HG03196 (cell line): Measurements from ENCODE around the gene VAV3.

ENCODE experiments used
- ATAC-seq: cut with Tn5 transposase; IDR thresholded peaks from one replicate; pipeline ENCODE4 v1.9.1; 2021; ENCODE audit not compliant: unreplicated experiment

The VAV3 gene

GRCh38 chr1:107691540-107691939 is 273.4 kb downstream of the VAV3 start:
- no peak for ATAC-seq

GRCh38 chr1:107690491-107690890 is 274.5 kb downstream of the VAV3 start:
- no peak for ATAC-seq

DNA sequence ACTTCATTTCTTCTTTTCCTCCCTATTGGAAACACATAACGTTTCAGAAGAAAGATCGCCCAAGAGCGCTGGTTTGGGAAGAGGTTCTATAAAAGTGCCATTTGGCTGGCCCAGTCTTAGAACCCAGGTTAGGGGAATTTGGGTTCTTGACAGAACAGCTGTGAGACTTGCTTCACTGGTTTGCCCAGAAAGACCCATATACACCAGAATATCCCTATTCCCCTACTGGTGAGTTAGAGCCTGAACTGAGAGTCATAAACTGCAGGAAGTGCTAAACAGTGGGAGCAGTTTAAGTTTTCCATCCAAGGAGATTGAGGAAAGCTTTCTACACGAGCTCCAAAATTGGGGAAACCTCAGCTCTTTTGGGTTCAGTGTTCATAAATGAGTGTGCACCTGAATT is 275.2 kb downstream of the VAV3 start:
- no peak for ATAC-seq

GRCh38 chr1:107689159-107689558 is 275.8 kb downstream of the VAV3 start:
- no peak for ATAC-seq

DNA sequence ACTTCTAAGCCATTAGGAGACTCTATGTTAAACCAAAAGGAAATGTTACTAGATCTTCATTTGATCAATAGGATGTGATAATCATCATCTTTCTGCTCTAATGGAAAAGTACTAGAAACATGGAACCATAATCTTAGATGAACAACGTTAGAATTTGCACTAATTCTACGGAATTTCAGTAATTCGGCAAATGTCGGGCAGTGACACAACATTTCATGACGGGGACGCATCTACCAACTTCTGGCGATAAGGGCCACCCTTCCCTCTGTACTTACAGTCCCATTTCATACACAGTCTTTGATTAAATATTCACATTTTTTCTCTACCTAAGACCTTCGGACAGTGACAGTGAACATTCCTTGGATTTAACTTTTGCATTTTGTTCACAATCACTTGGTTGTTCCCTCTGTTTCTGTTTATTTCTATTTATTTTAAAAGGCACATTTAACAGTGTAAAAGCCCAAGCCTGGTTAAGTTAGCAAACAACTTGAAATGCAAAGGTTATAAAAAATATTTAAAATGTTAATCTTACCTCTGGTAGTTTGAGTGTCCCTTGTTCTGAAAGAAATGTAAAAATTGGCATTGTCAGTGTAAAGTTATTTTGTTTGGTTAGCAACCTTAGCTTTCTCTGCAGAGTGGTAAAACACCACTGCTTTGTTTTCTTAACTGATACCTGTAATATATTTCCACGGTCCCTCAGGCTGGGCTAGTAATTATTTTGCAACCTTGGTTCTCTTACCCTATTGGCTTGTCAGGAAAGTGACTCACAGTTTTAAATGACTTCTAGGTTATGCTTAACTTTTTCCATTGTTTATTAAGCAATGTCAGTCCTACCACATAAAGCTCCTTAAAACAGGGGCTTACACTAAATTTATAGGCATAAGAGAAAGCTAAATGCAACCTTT is 276.9 kb downstream of the VAV3 start:
- ATAC-seq: no peak

DNA sequence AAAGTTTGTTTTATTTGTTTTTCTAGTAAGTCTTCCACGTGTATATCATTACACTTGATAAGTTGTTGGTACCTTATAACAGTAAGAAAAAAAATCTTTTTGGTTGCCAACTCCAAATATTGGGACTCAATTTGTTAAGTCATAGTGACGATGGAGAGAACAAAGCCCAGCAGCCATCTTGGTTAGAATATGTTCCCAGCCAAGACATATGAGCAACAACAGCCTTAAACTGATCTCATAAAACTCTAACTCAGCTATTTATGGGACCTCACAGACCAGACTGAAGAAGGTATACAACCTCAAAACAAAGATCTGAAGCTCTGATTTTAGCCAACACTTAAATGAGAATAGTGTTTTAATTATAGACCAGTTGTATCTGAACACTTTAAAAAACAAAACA is 281.3 kb downstream of the VAV3 start:
- no peak for ATAC-seq

GRCh38 chr1:107683191-107683657 is 281.8 kb downstream of the VAV3 start:
- no peak for ATAC-seq

- no peak for ATAC-seq
These were observed 282.5 kb downstream of the VAV3 start for GRCh38 chr1:107682467-107682866.

DNA sequence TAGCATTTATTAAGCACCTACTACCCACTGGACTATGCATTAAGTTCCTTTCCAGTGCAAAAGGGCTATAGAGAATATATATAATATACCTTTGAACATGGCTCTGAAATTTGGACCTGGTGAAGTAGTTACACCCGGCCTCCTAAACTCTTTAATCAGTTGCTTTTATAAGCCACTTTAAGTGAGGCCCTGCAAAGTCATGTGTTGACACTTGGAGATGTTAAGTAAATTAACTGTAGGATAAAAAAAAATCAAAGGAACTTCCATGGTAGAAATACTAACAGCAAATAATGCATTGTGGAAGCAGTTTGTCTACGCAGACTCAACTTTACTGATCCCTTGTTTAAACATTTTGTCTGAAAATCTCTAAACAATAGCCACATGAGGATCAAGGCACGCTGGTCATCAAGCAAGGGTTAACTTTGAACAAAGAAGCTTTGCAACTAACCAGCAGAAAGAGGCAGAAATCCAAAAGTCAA is 283.9 kb downstream of the VAV3 start:
- ATAC-seq: no peak

GRCh38 chr1:107680579-107680985 is 284.4 kb downstream of the VAV3 start:
- no peak for ATAC-seq

GRCh38 chr1:107679411-107679953 is 285.5 kb downstream of the VAV3 start:
- ATAC-seq: no peak

- ATAC-seq: no peak
These were observed 286.0 kb downstream of the VAV3 start for GRCh38 chr1:107678993-107679392.

DNA sequence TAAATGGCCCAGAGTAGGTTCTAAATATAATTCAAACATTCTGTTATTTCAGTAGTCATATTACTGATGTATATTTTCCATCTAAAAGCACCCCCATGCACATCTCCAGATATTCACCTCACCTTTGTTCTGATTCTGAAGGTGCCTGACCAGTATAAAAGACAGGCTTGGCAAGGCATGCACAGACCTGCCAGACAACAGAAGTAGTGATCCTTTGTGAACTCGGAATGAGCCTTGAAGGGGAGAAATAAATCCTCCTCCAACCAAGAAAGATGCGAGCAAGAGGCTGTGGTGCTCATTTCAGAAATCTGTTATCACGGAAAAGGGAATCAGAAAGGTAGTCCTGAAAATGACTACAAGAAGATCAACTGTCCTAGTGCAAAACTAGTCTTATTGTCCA is 287.3 kb downstream of the VAV3 start:
- no peak for ATAC-seq

DNA sequence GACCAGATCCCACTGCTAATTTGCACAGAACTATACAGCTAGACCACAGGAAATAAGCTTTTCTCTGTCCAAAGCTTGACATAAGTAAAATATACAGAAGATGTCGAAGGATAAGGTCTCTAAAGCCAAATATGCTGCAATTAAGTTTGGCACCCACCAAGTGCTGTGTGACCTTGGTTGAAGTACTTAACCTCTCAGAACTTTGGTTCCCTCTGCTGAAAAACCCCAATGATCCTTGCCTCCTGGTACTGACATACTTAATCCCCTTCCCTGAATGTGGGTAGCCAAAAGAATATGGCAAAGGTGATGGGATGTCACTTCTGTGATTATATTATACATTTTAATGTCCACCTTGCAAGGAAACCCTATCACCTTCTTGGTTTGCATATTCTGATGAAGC is 290.5 kb downstream of the VAV3 start:
- no peak for ATAC-seq

DNA sequence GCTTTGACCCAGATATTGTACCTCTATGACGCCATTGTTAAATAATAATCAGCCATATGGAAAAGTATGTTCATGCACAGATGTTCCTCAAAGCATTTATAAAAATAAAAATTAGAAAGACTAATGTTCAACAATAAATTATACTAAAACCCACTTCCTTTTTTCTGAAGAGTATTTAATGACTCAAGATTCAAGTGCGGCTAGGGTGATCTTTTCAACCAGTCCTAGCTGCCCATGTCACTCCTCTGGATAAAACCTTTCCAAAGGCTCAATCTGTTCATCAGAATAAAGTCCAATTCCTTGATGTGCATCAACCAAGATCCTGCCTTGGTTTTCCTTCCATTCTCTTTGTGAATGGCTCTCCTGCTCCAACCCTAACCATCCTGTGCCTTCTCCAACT is 292.0 kb downstream of the VAV3 start:
- no peak for ATAC-seq

DNA sequence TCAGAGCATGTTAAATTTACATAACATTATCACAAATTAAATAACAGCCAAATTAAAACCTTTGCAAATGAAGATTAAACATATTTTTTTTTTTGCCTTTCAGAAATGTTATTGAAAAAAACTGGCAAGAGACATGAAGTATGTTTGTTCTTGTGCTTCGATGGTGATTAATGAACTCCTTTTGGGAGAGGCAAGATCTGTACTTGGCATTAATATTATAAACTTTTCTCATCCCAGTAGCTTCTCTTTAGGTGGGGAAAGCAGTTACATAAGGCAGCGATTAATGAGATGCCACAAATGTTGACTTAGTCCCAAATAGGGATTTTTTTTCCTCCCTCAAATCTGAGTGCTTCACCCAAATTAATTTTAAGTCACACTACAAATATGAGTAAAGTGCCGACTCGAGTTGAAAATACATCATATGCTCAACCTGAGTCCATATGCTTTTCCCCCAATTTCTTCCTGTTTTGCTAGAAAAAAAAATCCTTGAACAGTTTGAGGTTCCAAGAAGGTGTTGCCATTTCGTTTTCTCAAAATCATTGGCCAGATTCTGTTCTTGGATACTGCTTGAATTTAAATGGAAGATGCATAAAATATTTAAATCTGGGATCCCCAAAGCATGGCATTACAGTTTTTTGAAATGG is 294.5 kb downstream of the VAV3 start:
- ATAC-seq: no peak

GRCh38 chr1:107669996-107670395 is 295.0 kb downstream of the VAV3 start:
- no peak for ATAC-seq

DNA sequence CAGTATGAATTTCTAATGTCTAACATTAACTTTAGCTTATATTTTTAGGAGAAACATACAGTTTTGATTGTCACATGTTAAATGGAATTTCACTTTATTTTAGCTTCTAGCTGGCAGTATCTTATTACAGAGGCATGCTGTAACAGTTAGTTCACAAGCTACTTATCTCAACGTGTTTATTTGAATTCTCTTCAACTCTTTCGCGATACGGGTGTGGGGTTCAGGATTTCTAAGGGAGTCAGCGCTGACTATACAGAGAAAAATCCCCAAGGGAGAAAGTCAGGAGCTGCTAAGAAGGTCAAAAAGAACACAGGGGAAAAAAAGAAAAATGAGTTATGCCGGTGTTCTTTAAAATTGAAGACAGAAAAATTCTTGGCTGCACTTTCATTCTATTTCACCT is 296.2 kb downstream of the VAV3 start:
- ATAC-seq: no peak

GRCh38 chr1:107666493-107666892 is 298.5 kb downstream of the VAV3 start:
- ATAC-seq: no peak

DNA sequence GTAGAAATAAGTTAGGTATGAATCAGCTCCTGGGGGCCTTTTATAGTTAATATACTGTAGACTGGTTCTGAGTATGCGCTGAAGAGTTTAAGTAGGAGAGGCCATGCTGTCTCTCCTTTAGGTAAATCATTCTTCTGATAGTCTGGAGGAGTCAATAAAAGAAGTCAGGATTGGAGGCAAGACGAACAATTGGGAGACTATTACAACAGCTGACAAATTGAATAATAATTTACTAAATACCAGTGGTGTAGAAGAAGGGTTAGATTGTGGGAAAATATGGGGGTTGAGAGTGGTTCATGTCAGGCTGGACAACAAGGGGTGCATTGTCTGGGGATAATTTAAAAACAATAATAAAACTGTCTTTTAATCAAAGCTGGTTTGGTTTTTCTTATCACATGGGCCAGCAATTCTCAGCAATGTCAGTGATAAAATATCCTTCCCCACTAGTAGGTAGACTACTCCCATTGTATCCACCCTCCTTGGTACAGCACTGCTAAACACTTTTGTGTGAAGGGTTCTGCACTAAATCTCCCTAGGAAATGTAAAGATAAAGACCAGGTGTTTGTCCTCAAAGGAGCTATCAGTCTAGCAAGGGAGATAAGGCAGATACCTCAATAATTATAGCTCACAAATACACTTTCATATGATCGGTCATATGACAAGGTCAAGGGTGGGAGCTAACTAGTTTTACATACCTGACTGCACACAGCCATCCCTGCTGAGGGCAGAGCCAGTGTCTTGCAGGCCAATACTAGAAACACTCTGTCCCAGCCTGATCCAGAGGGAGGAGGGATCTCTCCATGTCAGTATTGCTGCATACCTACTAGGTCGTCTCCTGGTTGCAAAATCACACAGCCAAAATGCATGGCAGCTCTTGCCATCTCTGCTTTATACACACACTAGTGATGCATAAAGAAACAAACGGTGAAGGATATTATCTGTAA is 299.7 kb downstream of the VAV3 start:
- ATAC-seq: no peak

DNA sequence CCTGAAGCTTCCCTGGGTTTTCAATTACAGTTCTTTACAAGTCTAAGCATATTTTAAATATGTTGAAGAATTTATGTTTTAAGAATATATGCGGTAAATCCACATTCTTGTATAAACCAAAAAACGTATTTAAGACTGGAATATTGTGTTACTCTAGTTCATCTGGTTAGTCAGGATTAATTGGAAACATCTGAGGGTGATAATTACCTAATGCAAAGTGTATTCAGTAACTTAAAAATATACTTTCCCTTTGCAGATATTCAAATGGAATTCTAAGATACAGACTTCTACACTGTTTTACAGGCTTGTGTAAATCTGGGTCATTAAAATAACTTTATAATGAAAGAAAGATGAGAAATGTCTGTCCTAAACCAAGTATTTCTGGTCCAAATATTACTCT is 302.0 kb downstream of the VAV3 start:
- ATAC-seq: no peak
